LNCaP clone FGC (cell line): ENCODE results near the gene CNTF.
A peak's percentile ranks its signal among the peaks of the same experiment; 100 is the strongest.
"Not testable (repeated sequence)": the region's sequence is repeated elsewhere in the genome, so short reads cannot be mapped to it uniquely, and the experiment has no call there.

Source experiments
- DNase-seq: peaks from one replicate; pipeline ENCODE4 v3.0.0-alpha.2; 2011; ENCODE audit warnings: low read depth
- H3K4me3 ChIP-seq: 2 replicates; pipeline ENCODE4 v1.5.1; 2011; ENCODE audit warnings: mild to moderate bottlenecking, low read depth, low read length, control low read depth
- TF ChIP-seq, protein P1 (sequence below): IDR thresholded peaks from 2 replicates; pipeline ENCODE4 v1.5.1; 2012; ENCODE audit warnings: mild to moderate bottlenecking; ENCODE audit not compliant: control insufficient read depth, insufficient read depth; ENCODE audit errors: extremely low read depth

CNTF gene, protein sequence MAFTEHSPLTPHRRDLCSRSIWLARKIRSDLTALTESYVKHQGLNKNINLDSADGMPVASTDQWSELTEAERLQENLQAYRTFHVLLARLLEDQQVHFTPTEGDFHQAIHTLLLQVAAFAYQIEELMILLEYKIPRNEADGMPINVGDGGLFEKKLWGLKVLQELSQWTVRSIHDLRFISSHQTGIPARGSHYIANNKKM

DNA sequence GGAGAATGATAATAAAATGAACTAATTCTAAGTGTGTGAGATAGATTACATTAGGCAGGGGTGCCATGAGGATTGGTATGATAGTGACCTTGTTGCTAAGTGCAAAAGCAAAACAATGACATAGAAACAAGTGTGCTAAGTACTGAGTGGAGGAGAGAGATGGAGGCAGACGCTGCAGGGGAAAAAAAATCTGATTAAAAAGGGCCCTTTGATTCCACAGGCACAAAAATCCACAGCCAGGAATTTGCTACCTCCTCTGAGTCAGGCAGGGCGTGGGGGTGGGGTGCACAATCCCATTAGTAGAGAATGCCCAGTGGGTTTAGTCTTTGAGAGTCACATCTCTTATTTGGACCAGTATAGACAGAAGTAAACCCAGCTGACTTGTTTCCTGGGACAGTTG lies at the start of gene CNTF:
CNTF (plus strand) TSS at position 322 of the 400 bp plus-strand sequence. CDS start 88 bp downstream, outside the sequence.
- no peak for DNase-seq
- H3K4me3 ChIP-seq, result no peak within 1 kb of the TSS
- TF ChIP-seq, protein P1, sequence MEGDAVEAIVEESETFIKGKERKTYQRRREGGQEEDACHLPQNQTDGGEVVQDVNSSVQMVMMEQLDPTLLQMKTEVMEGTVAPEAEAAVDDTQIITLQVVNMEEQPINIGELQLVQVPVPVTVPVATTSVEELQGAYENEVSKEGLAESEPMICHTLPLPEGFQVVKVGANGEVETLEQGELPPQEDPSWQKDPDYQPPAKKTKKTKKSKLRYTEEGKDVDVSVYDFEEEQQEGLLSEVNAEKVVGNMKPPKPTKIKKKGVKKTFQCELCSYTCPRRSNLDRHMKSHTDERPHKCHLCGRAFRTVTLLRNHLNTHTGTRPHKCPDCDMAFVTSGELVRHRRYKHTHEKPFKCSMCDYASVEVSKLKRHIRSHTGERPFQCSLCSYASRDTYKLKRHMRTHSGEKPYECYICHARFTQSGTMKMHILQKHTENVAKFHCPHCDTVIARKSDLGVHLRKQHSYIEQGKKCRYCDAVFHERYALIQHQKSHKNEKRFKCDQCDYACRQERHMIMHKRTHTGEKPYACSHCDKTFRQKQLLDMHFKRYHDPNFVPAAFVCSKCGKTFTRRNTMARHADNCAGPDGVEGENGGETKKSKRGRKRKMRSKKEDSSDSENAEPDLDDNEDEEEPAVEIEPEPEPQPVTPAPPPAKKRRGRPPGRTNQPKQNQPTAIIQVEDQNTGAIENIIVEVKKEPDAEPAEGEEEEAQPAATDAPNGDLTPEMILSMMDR, result no peak

DNA sequence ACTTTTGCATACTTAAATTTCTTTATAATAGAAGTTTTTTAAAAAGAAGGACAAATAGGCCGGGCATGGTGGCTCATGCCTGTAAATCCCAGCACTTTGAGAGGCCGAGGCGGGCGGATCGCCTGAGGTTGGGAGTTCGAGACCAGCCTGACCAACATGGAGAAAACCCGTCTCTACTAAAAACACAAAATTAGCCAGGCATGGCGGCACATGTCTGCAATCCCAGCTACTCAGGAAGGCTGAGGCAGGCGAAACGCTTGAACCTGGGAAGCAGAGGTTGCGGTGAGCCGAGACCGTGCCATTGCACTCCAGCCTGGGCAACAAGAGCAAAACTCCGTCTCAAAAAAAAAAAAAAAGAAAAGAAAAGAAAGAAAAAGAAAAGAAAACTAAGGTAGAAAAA lies 49.6 kb upstream of the CNTF start:
- H3K4me3 ChIP-seq, DNase-seq: not testable (repeated sequence)

DNA sequence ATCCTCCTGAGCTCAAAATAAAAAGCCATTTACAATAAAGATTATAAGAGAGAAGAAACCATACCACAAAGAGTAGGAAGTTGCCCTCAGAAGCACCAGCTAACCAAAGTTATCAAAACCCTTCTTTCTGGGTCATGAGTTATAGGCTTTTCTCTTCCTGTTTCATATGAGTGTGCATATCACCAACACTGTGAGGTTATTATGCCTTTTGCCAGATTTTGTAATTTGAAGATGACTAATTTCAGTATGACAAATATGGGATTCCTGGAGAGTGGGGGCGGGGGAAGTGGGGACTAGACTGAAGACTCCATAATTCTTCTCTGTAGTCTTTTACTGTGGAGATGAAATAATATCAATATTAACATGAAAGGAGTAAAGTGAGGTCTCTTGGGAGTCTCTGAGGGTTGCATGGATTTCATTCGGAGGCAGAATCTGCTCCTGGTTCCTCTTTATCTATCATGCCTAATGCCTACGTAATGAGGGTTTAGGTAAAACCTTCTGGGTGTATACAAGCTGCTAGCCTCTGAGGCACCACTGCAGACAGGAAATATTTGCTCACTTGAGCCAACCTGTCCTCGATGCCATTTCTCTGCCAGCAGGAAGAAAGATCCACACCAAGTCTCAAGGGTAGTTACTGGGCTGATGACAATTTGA lies 48.9 kb upstream of the CNTF start:
- TF ChIP-seq, protein P1, result no peak
- peak; percentile 79 for DNase-seq
- H3K4me3 ChIP-seq, result peak overlapping the region; percentile 31

DNA sequence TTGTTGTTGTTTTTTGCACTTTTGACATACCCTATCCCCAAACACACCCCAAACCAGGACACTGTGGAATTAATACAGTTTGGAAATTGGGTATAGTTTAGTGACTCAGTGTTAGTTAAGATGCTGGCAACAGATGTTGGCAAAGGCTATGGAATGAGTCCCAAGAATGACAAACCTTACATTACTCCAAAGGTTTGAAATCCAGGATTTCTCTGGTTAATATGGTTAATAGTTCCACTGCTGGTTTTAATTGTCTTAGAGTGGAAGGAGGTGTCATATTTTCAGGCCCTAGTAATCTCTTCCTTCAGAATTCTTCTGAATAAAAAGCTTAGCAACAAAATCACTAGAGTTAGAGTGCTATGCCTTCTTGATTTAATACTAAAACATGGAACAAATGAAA lies 47.6 kb upstream of the CNTF start:
- TF ChIP-seq, protein P1, result no peak
- H3K4me3 ChIP-seq, result no peak overlapping the region

DNA sequence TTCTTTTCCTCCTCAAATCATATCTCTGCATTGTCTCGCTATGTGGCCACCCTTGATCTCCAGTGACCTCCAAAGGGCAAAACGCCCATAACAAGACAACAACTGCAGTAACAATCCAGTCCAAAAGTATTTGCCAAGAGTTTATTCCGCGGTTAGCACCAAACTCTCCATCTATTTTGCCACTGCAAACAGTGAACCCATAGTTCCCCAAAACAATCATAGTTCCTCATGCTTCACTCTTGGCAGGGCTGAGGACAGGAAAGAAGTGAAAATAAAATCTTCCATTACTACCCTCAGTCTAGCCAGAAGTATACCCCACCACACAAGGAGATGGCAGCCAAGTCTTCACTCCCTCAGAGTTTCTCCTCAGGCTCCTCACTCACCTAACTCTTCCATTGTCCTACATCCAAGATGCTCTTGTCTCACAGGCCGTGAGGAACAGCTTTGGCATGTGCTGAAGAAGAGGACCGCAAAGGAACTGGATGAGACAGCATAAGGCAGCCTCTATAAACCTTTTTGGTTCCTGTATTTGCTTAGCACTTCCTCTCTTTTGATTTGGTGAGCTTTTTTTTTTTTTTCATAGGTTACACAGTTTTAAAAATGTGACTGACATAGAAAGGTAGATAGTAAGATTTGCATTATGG lies 47.0 kb upstream of the CNTF start, which contains the start of gene LPXN:
LPXN (minus strand) TSS at position 480 of the 644 bp plus-strand sequence; CDS start at position 396, 84 bp downstream.
- TF ChIP-seq, protein P1, result no peak
- H3K4me3 ChIP-seq, result no peak within 1 kb of the TSS
- DNase-seq, result no peak

More for the DNA sequence above, 47.6 kb upstream of the CNTF start:
- DNase-seq, result no peak

DNA sequence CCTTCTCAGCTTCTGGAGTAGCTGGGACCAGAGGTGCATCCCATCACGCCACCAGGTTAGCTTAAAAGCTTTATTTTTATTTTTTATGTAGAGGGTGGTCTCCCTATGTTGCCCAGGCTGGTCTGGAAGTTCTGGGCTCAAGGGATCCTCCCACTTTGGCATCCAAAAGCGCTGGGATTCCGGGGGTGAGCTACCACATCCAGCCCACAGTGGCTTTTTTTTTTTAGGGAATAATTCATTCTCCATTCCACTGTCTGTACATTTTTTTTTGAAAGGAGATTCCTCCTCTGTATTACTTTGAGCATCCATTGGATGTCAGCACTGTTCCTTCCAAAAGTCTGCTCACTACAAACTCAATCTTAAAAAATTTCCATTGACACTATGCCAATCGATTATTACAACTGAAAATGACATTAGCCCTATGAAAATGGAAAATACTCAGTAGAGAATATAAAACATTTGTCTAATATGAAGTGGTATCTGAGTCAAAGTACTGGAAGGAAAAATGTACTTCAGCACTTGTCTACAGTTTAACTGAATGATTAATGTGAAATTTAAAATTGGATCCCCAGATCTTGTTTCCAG lies 45.5 kb upstream of the CNTF start:
- TF ChIP-seq, protein P1, result peak; percentile 52
- no peak for DNase-seq
- H3K4me3 ChIP-seq, result peak overlapping the region; percentile 92

DNA sequence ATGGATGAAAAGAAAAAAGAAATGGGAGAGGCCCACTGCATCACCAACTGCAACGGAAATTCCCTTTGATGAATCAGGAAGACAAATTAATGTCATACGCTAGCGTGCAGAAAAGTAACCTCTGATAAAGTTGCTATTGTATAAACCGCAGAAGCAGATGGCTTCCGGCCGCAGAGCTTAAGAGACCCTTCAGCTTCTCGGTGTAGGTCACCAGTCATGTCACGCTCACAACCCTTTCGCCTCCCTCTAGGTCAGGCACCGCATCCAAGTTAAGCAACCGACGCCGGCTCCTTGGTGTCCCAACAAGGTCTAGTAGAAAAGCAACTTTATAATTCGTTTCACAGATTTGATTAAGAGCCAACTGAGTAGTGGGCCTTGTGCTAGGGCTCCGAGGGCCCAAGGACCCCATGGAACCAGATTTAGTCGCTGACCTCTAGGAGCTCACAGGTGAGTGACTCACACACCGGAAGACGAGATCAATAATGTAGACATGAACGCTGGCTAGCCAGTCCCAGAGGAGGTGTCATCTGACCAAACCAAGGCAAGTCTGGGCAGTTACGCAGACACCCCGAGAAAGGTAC lies 44.8 kb upstream of the CNTF start:
- H3K4me3 ChIP-seq, result peak overlapping the region; percentile 92
- TF ChIP-seq, protein P1, result no peak
- DNase-seq, result no peak
